Measurements from ENCODE around the gene AKAP13.

The AKAP13 gene

DNA sequence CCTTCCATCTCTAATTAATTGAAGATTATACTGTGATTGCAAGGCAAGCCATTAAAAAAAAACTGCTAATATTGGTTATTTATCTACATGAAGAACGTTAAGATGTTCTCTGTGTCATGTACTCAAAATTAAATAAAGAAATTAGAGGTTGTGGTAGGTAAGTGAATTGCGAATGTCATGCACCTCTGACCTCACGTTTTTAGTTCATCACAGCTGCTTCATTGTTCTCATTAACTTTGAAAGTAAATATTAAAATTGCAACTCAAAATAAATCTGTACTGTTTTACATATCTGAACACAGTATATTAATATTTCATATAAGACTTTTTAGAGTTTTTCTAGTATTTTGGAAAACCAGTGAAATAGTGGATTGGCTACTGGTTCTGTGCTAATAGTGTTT lies 320.4 kb downstream of the AKAP13 start:
- no peak for TF ChIP-seq CTCF (IDR thresholded peaks at IDR 0.05; ENCODE audit: control insufficient read depth, insufficient read depth, low read depth, low read length, missing control alignments)
- H3K4me3 ChIP-seq (ENCODE audit: control insufficient read depth, low read depth, low read length) = no peak overlapping the region
- no peak for DNase-seq (ENCODE audit: low read depth)

DNA sequence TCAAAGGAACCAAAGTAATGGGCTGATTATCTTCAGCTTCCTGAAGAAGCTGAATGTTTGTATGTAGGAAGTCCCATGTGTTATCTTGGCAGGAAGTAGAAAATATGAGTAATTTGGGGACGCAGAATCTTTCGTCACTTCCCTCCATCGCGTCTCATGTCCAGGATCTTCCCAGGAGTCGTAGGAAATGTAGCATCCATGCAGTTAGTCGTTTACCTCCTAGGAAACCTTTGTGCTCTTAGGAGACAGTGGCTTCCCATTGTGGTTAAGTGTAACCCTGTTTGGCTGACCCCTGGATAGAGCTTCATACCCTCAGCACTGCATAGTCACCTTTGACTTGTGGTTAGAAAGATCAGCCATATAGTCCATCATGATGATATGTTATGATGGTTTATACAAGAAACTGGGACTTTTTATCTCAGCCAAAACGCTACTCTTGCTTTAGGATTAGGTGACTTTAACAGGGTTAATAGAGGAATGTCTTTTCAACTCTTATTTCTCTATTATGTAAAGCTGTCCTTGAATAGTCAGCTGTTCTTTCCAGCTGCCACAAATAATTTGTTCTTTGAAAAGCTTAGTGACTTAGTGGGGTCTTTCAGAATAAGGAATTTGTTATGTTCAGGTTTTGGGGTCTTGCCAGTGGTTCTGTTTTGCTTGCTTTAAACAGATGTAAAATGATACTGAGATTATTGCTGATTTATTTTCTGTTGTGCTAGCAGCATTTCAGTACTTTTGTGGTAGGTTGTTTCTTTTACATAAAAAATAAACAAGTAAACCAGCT lies 322.1 kb downstream of the AKAP13 start:
- DNase-seq (ENCODE audit: low read depth) = no peak
- H3K4me3 ChIP-seq (ENCODE audit: control insufficient read depth, low read depth, low read length) = no peak overlapping the region
- no peak for TF ChIP-seq CTCF (IDR thresholded peaks at IDR 0.05; ENCODE audit: control insufficient read depth, insufficient read depth, low read depth, low read length, missing control alignments)

DNA sequence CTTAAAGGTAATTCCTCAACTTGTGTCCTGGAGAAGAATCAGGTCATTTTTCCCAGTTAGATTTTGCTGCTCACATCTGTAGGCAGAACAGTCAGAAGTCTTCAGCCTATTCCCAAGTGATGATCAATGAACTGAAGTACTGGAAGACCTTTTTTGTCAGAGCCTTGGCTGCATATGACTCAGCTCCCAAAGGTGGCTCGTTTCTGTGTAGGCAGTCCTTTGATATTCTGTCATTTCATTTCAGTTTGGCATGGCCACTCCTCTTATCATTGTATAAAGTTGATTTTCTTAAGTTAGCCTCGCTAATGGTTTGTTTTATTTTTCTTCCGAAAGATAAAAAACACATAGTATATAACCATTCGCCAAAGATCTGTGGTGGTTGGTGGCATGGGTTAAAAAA lies 323.7 kb downstream of the AKAP13 start:
- no peak for DNase-seq (ENCODE audit: low read depth)
- no peak for TF ChIP-seq CTCF (IDR thresholded peaks at IDR 0.05; ENCODE audit: control insufficient read depth, insufficient read depth, low read depth, low read length, missing control alignments)
- no peak overlapping the region for H3K4me3 ChIP-seq (ENCODE audit: control insufficient read depth, low read depth, low read length)

DNA sequence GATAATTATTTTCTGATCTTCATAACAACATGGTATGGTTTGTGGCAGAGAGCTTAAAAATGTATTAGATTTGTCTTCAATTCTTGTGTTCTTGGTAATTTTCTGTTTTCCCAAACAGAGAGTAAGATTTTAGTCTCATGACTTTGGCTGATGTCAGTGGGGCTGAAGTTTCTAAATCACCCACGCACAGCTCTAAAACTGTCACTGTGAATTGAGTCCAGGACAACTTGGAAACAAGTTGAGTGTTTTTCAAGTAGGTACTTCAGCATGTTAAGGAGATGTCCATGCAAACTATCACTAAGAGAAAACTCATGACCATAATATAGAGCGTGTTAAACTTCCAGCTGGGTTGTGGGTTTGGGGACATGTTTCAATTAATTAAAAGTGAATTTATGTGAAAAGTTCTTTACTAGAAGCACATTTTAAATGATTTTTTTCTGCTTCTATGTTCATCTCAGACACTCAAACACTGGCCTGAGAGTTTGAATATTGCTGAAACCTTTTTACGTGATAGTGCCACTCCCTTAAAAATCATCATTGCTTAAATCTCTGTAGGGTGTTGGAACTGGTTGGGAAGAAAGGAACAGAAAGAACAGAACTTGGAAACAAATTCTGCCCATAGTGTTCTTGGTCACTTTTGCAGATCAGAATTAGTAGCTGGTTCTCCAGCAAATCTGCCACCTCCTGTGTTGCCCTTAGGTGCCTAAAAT lies 324.5 kb downstream of the AKAP13 start:
- no peak overlapping the region for H3K4me3 ChIP-seq (ENCODE audit: control insufficient read depth, low read depth, low read length)
- DNase-seq (ENCODE audit: low read depth) = no peak
- no peak for TF ChIP-seq CTCF (IDR thresholded peaks at IDR 0.05; ENCODE audit: control insufficient read depth, insufficient read depth, low read depth, low read length, missing control alignments)

- no peak for DNase-seq (ENCODE audit: low read depth)
- no peak overlapping the region for H3K4me3 ChIP-seq (ENCODE audit: control insufficient read depth, low read depth, low read length)
- no peak for TF ChIP-seq CTCF (IDR thresholded peaks at IDR 0.05; ENCODE audit: control insufficient read depth, insufficient read depth, low read depth, low read length, missing control alignments)
Observed at GRCh38 chr15:85706779-85707518, 326.5 kb downstream of the AKAP13 start.

- no peak overlapping the region for H3K4me3 ChIP-seq (ENCODE audit: control insufficient read depth, low read depth, low read length)
- no peak for TF ChIP-seq CTCF (IDR thresholded peaks at IDR 0.05; ENCODE audit: control insufficient read depth, insufficient read depth, low read depth, low read length, missing control alignments)
- DNase-seq (ENCODE audit: low read depth) = no peak
Observed at GRCh38 chr15:85707519-85708338, 327.3 kb downstream of the AKAP13 start.
